Osteocyte (in vitro differentiated cells): Measurements from ENCODE around the gene FHIT. TPM values are rescaled to one million over a fixed set of nuclear protein-coding genes. Genes with fewer than 3 reads are reported as not detected.

Experiments used
- DNase-seq: peaks from one replicate; pipeline ENCODE4 v3.0.0; 2021; ENCODE audit warnings: mixed read lengths; ENCODE audit not compliant: unreplicated experiment; ENCODE audit errors: extremely low spot score
- H3K27ac Mint-ChIP-seq: one replicate; pipeline ENCODE4 v1.8.0; 2021; ENCODE audit warnings: mild to moderate bottlenecking, mixed read lengths; ENCODE audit not compliant: unreplicated experiment
- H3K27me3 Mint-ChIP-seq: one replicate; pipeline ENCODE4 v1.8.0; 2021; ENCODE audit warnings: mixed read lengths; ENCODE audit not compliant: unreplicated experiment
- H3K36me3 Mint-ChIP-seq: one replicate; pipeline ENCODE4 v1.8.0; 2021; ENCODE audit warnings: mixed read lengths; ENCODE audit not compliant: unreplicated experiment
- H3K4me1 Mint-ChIP-seq: one replicate; pipeline ENCODE4 v1.8.0; 2021; ENCODE audit warnings: mixed read lengths; ENCODE audit not compliant: unreplicated experiment
- H3K4me3 Mint-ChIP-seq: one replicate; pipeline ENCODE4 v1.8.0; 2021; ENCODE audit warnings: mild to moderate bottlenecking, moderate library complexity, mixed read lengths; ENCODE audit not compliant: unreplicated experiment
- H3K9me3 Mint-ChIP-seq: one replicate; pipeline ENCODE4 v1.8.0; 2021; ENCODE audit warnings: mixed read lengths; ENCODE audit not compliant: unreplicated experiment
- CTCF ChIP-seq: fragments of 200-600 bp; sonication (generic); IDR thresholded peaks from 2 replicates; pipeline ENCODE4 v1.5.0; 2021; ENCODE audit warnings: antibody characterized with exemption, mild to moderate bottlenecking, moderate library complexity
- total RNA-seq: library from RNA; stranded (reverse); gene quantifications from 2 replicates; pipeline ENCODE4 v1.2.1, GENCODE V29; 2021

The FHIT gene
- total RNA-seq, 1 donor from 2014 or later: 2.3 TPM

- DNase-seq: no peak
- no peaks in the 10 kb centered on the region for H3K36me3 Mint-ChIP-seq
- peaks cover 9% of the 10 kb centered on the region for H3K4me1 Mint-ChIP-seq
- H3K27me3 Mint-ChIP-seq: peaks cover 2% of the 10 kb centered on the region
- no peak overlapping the region for H3K27ac Mint-ChIP-seq
- H3K4me3 Mint-ChIP-seq: no peak overlapping the region
- TF ChIP-seq CTCF: no peak
- no peaks in the 10 kb centered on the region for H3K9me3 Mint-ChIP-seq
These were observed 961.7 kb downstream of the FHIT start for GRCh38 chr3:60289341-60290121.

- H3K4me3 Mint-ChIP-seq: no peak overlapping the region
- H3K36me3 Mint-ChIP-seq: no peaks in the 10 kb centered on the region
These were observed 968.4 kb downstream of the FHIT start for GRCh38 chr3:60282866-60283265.

DNA sequence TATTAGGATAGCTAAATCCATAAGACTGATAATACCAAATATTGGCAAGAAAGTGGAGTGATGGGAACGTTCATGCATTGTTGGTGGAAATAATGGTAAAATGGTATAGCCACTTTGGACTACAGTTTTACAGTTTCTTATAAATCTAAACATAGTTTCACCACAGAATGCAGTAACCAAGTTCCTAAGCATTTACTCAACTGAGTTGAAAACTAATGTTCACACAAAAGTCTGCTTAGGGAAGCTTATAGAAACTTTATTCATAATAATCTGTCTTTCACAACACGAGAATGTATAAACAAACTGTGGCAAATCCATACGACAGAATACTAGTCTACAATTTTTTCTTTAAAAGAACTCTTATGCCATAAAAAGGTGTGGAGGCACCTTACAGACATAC lies 969.3 kb downstream of the FHIT start:
- Mint-ChIP-seq H3K36me3 (no peaks in the 10 kb centered on the region), H3K4me1 (no peaks in the 10 kb centered on the region), H3K4me3 (no peak overlapping the region), H3K27ac (no peak overlapping the region), H3K27me3 (no peaks in the 10 kb centered on the region), H3K9me3 (no peaks in the 10 kb centered on the region)
- TF ChIP-seq CTCF: no peak
- DNase-seq: no peak

More at GRCh38 chr3:60282866-60283265, 968.4 kb downstream of the FHIT start:
- Mint-ChIP-seq H3K27ac (no peak overlapping the region), H3K4me1 (no peaks in the 10 kb centered on the region), H3K9me3 (no peaks in the 10 kb centered on the region), H3K27me3 (no peaks in the 10 kb centered on the region)
- DNase-seq: no peak
- TF ChIP-seq CTCF: no peak

DNA sequence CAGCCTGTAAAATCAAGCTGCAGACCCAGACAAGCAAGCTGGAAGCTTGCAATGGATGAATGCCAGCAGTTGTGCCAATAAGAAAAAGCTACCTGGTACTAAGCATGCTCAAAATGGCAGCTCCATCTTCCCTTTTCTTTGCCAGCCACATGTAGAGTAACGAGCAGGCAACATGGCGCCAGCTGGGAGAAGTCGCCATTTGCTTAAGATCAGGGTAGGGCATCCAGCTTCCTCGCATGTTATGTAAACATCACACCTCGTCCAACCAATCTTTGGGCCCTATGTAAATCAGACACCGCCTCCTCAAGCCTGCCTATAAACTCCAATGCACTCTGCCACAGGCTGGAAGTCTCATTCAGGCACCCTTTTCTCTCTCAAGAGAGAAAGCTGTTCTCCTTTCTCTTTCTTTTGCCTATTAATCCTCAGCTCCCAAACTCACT lies 973.9 kb downstream of the FHIT start:
- Mint-ChIP-seq H3K36me3 (no peaks in the 10 kb centered on the region), H3K4me1 (no peaks in the 10 kb centered on the region), H3K9me3 (no peaks in the 10 kb centered on the region), H3K27ac (no peak overlapping the region), H3K4me3 (no peak overlapping the region), H3K27me3 (no peaks in the 10 kb centered on the region)
- DNase-seq: no peak
- TF ChIP-seq CTCF: no peak

DNA sequence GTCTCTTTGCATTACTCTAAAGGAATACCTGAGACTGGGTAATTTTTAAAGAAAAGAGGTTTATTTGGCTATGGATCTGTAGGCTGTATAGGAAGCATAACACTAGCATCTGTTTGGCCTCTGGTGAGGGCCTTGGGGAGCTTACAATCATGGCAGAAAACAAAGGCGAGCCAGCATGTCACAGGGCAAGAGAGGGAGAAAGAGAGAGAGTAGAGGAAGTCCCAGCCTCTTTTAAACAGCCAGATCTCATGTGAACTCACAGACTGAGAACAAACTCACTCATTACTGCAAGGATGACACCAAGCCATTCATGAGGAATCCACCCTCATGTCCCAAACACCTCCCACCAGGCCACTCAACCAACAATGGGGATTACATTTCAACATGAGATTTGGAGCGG lies 974.6 kb downstream of the FHIT start:
- no peak for DNase-seq
- Mint-ChIP-seq H3K9me3 (no peaks in the 10 kb centered on the region), H3K27ac (no peak overlapping the region), H3K27me3 (no peaks in the 10 kb centered on the region), H3K4me3 (no peak overlapping the region), H3K4me1 (no peaks in the 10 kb centered on the region), H3K36me3 (no peaks in the 10 kb centered on the region)
- no peak for TF ChIP-seq CTCF
